ENCODE data around the gene KRTAP21-3.
"Not testable (repeated sequence)": the region's sequence is repeated elsewhere in the genome, so short reads cannot be mapped to it uniquely, and the experiment has no call there.

Gene KRTAP21-3

GRCh38 chr21:30718239-30718909, at the start of gene KRTAP21-3:
KRTAP21-3 (minus strand) TSS chr21:30718777; CDS start chr21:30718759, 18 bp downstream.
- TF ChIP-seq ZNF274 (IDR thresholded peaks at IDR 0.05; ENCODE audit: low read depth, low read length): no peak
- no peak within 1 kb of the TSS for H3K4me3 ChIP-seq (ENCODE audit: low read length)

- no peak for TF ChIP-seq ZNF274 (IDR thresholded peaks at IDR 0.05; ENCODE audit: low read depth, low read length)
- no peak overlapping the region for H3K4me3 ChIP-seq (ENCODE audit: low read length)
Observed at GRCh38 chr21:30760776-30761175, 42.2 kb upstream of the KRTAP21-3 start.

GRCh38 chr21:30758306-30758705, 39.7 kb upstream of the KRTAP21-3 start:
- no peak for TF ChIP-seq ZNF274 (IDR thresholded peaks at IDR 0.05; ENCODE audit: low read depth, low read length)
- H3K4me3 ChIP-seq (ENCODE audit: low read length): no peak overlapping the region

GRCh38 chr21:30755328-30755727, 36.8 kb upstream of the KRTAP21-3 start, which contains the start of gene KRTAP21-1:
KRTAP21-1 (minus strand) TSS chr21:30755428; CDS start chr21:30755378, 50 bp downstream.
- H3K4me3 ChIP-seq (ENCODE audit: low read length): not testable (repeated sequence)

GRCh38 chr21:30747159-30747558, 28.6 kb upstream of the KRTAP21-3 start, which contains the start of gene KRTAP21-2:
KRTAP21-2 (minus strand) TSS chr21:30747259; CDS start chr21:30747202, 57 bp downstream.
- H3K4me3 ChIP-seq (ENCODE audit: low read length): no peak within 1 kb of the TSS
- TF ChIP-seq ZNF274 (IDR thresholded peaks at IDR 0.05; ENCODE audit: low read depth, low read length): no peak

- no peak overlapping the region for H3K4me3 ChIP-seq (ENCODE audit: low read length)
- no peak for TF ChIP-seq ZNF274 (IDR thresholded peaks at IDR 0.05; ENCODE audit: low read depth, low read length)
Observed at GRCh38 chr21:30740462-30740861, 21.9 kb upstream of the KRTAP21-3 start.

GRCh38 chr21:30733026-30733425, 14.4 kb upstream of the KRTAP21-3 start:
- no peak for TF ChIP-seq ZNF274 (IDR thresholded peaks at IDR 0.05; ENCODE audit: low read depth, low read length)
- no peak overlapping the region for H3K4me3 ChIP-seq (ENCODE audit: low read length)

- no peak for TF ChIP-seq ZNF274 (IDR thresholded peaks at IDR 0.05; ENCODE audit: low read depth, low read length)
Observed at GRCh38 chr21:30726726-30727125, 8.1 kb upstream of the KRTAP21-3 start.

GRCh38 chr21:30719401-30719800, 824 bp upstream of the KRTAP21-3 start:
- TF ChIP-seq ZNF274 (IDR thresholded peaks at IDR 0.05; ENCODE audit: low read depth, low read length): no peak
- no peak overlapping the region for H3K4me3 ChIP-seq (ENCODE audit: low read length)

More at GRCh38 chr21:30726726-30727125, 8.1 kb upstream of the KRTAP21-3 start:
- H3K4me3 ChIP-seq (ENCODE audit: low read length): no peak overlapping the region

- H3K4me3 ChIP-seq (ENCODE audit: low read length): no peak overlapping the region
- no peak for TF ChIP-seq ZNF274 (IDR thresholded peaks at IDR 0.05; ENCODE audit: low read depth, low read length)
Observed at GRCh38 chr21:30717105-30717504, 1.5 kb downstream of the KRTAP21-3 start.

GRCh38 chr21:30714946-30715345, 3.6 kb downstream of the KRTAP21-3 start:
- no peak overlapping the region for H3K4me3 ChIP-seq (ENCODE audit: low read length)
- no peak for TF ChIP-seq ZNF274 (IDR thresholded peaks at IDR 0.05; ENCODE audit: low read depth, low read length)

GRCh38 chr21:30714456-30714855, 4.1 kb downstream of the KRTAP21-3 start:
- no peak overlapping the region for H3K4me3 ChIP-seq (ENCODE audit: low read length)
- no peak for TF ChIP-seq ZNF274 (IDR thresholded peaks at IDR 0.05; ENCODE audit: low read depth, low read length)

- no peak overlapping the region for H3K4me3 ChIP-seq (ENCODE audit: low read length)
- TF ChIP-seq ZNF274 (IDR thresholded peaks at IDR 0.05; ENCODE audit: low read depth, low read length): no peak
Observed at GRCh38 chr21:30713766-30714165, 4.8 kb downstream of the KRTAP21-3 start.

GRCh38 chr21:30710499-30710898, 8.1 kb downstream of the KRTAP21-3 start:
- no peak for TF ChIP-seq ZNF274 (IDR thresholded peaks at IDR 0.05; ENCODE audit: low read depth, low read length)

GRCh38 chr21:30707409-30707808, 11.2 kb downstream of the KRTAP21-3 start:
- no peak for TF ChIP-seq ZNF274 (IDR thresholded peaks at IDR 0.05; ENCODE audit: low read depth, low read length)
- H3K4me3 ChIP-seq (ENCODE audit: low read length): no peak overlapping the region

More at GRCh38 chr21:30710499-30710898, 8.1 kb downstream of the KRTAP21-3 start:
- no peak overlapping the region for H3K4me3 ChIP-seq (ENCODE audit: low read length)

GRCh38 chr21:30695956-30696355, 22.6 kb downstream of the KRTAP21-3 start:
- H3K4me3 ChIP-seq (ENCODE audit: low read length): no peak overlapping the region
- TF ChIP-seq ZNF274 (IDR thresholded peaks at IDR 0.05; ENCODE audit: low read depth, low read length): no peak

Data from GM08714 (cell line).